PFSK-1 (cell line): ENCODE data around the gene ACSF2.

Source experiments
- FOXP2 ChIP-seq: optimal IDR thresholded peaks from 2 replicates; pipeline ENCODE3; 2011; ENCODE audit warnings: borderline replicate concordance, control low read depth, inconsistent platforms; ENCODE audit not compliant: insufficient read depth; ENCODE audit errors: extremely low read length, extremely low read depth
- POLR2AphosphoS5 ChIP-seq: IDR thresholded peaks from 2 replicates; pipeline ENCODE4 v1.6.1; 2012; ENCODE audit warnings: low read depth, mild to moderate bottlenecking, control low read depth, low read length, moderate library complexity
- REST ChIP-seq, 2 experiments: IDR thresholded peaks; 2 replicates each; pipeline versions ENCODE4 v1.6.1 to v1.8.0; 2011 to 2012; ENCODE audit warnings: low read depth in 2 of 2, low read length in 2 of 2, control low read depth in 1 of 2, inconsistent platforms in 1 of 2, mild to moderate bottlenecking in 1 of 2, moderate library complexity in 1 of 2; ENCODE audit not compliant: insufficient read depth in 1 of 2
- SIN3A ChIP-seq: IDR thresholded peaks from 2 replicates; pipeline ENCODE4 v1.6.1; 2012; ENCODE audit warnings: mild to moderate bottlenecking, low read length, moderate library complexity, borderline replicate concordance; ENCODE audit not compliant: insufficient read depth
- TAF1 ChIP-seq: IDR thresholded peaks from 2 replicates; pipeline ENCODE4 v1.6.1; 2012; ENCODE audit warnings: low read length, control low read depth, borderline replicate concordance; ENCODE audit not compliant: insufficient read depth

Gene ACSF2

GRCh38 chr17:50481648-50482047, 55.6 kb downstream of the ACSF2 start:
- TF ChIP-seq SIN3A (no peak), POLR2AphosphoS5 (no peak), TAF1 (no peak), FOXP2 (no peak), REST (IDR thresholded peaks at IDR 0.05; ENCODE audit: insufficient read depth in 1 of 2, low read depth in 2 of 2, low read length in 2 of 2) (no peak)

GRCh38 chr17:50482110-50482509, 56.1 kb downstream of the ACSF2 start:
- TF ChIP-seq FOXP2 (no peak), REST (IDR thresholded peaks at IDR 0.05; ENCODE audit: insufficient read depth in 1 of 2, low read depth in 2 of 2, low read length in 2 of 2) (no peak), POLR2AphosphoS5 (no peak), SIN3A (no peak), TAF1 (no peak)

GRCh38 chr17:50482516-50482915, 56.5 kb downstream of the ACSF2 start:
- TF ChIP-seq SIN3A (no peak), REST (IDR thresholded peaks at IDR 0.05; ENCODE audit: insufficient read depth in 1 of 2, low read depth in 2 of 2, low read length in 2 of 2) (no peak), TAF1 (no peak)

- no peak for TF ChIP-seq TAF1
- TF ChIP-seq SIN3A, result no peak
- TF ChIP-seq POLR2AphosphoS5, result no peak
- TF ChIP-seq REST (IDR thresholded peaks at IDR 0.05; ENCODE audit: insufficient read depth in 1 of 2, low read depth in 2 of 2, low read length in 2 of 2), result no peak
- no peak for TF ChIP-seq FOXP2
These were observed 57.2 kb downstream of the ACSF2 start for GRCh38 chr17:50483266-50483665.
